NCI-H2081 treated with DMSO at 0.1 percent for 48 hours (cell line): Measurements from ENCODE around the gene TUBA4B.
A peak's percentile ranks its signal among the peaks of the same experiment; 100 is the strongest.
"Not testable (repeated sequence)": the region's sequence is repeated elsewhere in the genome, so short reads cannot be mapped to it uniquely, and the experiment has no call there.

ENCODE experiments used
- DNase-seq: peaks from one replicate; lab custom pipeline; 2025; lab: John Stamatoyannopoulos, UW

Gene TUBA4B

GRCh38 chr2:219291910-219292490 is 39.0 kb downstream of the TUBA4B start:
- no peak for DNase-seq

DNA sequence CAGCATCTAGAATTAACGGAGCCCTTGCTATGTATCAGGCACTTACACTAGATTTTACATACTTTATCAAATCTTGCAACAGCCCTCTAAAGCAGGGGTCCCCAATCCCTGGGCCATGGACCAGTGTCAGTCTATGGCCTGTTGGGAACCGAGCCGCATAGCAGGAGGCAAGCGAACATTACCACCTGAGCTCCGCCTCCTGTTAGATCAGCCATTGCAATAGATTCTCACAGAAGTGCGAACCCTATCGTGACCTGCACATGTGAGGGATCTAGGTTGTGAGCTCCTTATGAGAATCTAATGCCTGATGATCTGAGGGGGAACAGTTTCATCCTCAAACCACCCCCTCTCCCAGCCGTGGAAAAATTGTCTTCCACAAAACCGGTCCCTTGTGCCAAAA is 39.6 kb downstream of the TUBA4B start:
- no peak for DNase-seq

DNA sequence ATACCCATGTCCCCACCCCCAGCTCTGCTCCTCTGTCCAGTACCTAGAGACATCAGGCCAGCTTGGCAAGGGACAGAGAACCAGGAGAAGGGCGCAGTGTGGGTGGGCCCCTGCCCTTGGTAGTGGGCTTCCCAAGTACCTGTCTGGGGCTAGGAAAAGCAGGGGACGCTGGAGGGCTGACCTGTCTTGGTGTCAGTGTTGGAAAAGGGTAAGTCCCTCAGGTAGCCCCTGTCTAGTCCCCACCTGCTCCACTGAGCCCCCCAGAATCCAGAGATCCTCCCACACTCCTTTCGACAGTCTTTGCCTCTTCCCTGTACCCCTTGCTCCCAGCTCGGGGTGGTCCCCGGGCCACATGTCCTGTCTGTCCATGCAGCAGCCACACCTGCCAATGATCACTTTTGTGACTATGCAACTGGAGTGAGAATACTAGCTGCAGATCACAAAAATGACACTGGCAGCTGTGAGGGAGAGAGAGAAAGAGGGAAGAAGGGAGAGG is 40.7 kb downstream of the TUBA4B start:
- no peak for DNase-seq

DNA sequence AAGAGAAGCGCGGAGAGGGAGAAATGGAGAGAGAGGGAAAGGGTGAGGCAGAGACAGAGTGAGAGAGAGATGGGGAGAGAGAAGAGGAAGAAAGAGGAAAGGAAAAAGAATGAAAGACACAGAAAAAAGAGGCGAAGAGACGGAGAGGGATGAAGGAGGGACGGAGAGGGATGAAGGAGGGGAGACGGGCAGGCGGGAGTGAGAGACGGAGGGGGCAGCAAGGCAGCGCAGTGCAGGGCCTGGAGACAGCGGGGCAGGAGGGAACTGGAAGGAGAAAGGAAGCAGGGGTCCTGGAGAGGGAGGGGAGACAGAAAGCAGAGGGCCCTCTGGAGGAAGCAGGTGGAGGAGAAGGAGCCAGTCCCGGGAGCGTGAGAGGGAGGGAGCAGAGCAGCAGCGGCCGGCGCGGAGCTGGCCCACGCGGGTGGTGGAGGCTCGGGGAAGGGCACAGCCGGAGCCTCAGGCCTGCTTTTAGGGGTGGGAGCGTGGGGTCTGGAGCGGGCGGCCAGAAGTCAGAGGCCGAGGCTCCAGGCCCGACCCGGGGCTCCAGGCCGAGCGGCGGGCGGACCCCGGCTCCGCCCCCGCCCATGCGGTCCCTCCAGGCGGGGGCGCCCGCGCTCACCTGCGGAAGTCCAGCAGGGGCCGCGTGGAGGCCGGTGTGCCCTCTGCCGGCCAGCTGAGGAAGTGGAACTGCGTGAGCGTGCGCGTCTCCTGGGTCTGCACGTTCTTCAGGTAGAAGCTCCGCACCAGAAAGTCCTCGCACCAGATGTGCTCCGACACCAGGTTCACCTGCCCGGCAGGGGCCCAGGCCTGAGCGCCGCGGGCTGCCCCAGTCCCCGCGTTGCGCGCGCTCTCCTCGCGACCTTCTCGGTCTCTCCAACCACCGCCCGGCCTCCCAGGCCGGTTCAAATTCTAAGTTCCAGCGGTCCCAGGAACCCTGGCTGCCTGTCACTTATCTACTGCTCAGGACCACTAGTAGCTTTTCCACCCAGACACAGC is 41.6 kb downstream of the TUBA4B start:
- peak; percentile 3 for DNase-seq

DNA sequence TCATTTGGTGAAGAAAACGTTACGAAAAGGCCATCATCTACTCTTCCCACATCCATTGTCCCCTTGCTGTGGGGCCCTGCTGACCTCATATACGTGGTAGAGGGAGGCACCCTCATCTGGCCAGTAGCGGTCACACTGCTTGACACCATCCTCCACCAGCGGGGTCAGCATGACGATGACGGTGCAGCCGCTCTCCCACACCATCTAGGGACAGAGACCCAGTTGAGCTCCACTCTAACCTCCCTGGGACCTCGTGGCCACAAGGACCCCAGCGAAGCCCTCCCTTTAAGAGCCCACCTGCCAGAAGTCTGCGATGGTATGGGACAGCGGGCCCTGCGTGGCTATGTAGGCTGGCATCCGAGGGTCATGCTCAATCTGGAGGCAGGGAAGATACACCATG is 43.1 kb downstream of the TUBA4B start:
- DNase-seq: no peak

- DNase-seq: no peak
These were observed 43.8 kb downstream of the TUBA4B start for GRCh38 chr2:219296631-219297391.

DNA sequence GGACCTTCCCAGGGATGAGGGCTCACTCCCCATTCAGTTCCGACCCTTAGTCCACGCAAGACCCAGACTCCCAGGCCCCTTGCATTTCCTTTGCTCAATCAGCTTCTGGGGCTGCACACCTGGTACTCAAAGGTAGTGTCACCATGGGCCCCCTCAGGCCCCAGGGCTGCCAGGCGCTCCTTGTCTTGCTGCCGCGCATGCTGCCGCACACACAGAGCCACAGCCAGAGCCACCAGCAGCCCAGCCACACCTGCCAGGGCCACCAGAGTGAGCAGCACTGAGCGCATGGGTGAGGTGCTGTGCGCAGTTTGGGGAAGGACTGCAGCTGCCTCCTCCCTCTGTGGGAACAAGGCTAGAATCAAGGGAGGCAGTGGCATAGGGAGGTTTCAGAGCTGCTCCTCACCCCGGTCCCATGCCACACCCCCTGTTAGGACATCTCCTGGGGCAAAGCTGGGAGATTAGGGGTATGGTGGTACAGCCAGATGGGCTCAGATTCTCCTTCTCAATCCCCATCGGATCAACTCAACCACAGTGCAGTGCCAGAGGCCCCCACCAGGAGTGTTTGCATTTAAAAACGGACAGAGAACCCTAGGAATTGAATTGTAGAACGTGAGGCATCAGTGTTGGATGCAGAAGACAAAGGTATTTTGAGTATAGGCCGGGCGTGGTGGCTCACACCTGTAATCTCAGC is 44.9 kb downstream of the TUBA4B start:
- no peak for DNase-seq

- peak; percentile 8 for DNase-seq
These were observed 45.8 kb downstream of the TUBA4B start for GRCh38 chr2:219298759-219299371.

GRCh38 chr2:219299372-219299760 is 46.3 kb downstream of the TUBA4B start:
- no peak for DNase-seq

- DNase-seq: no peak
These were observed 47.0 kb downstream of the TUBA4B start for GRCh38 chr2:219300022-219300421.

GRCh38 chr2:219302412-219302968 is 49.4 kb downstream of the TUBA4B start:
- DNase-seq: no peak

GRCh38 chr2:219304223-219304622 is 51.2 kb downstream of the TUBA4B start:
- no peak for DNase-seq

DNA sequence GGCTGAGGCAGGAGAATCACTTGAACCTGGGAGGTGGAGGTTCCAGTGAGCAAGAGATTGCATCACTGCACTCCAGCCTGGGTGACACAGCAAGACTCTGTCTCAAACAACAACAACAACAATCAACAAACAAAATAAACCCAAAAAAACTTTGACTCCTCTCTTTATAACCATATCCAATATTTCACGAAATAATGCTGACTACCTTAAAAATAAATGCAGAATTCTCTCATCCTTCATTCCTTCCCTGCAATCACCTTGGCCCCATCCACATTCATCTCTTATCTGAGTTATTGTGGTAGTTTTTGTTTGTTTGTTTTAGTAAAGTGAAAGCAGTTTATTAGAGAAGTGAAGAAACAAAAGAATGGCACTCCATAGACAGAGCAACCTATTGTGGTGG is 53.0 kb downstream of the TUBA4B start:
- no peak for DNase-seq

- DNase-seq: no peak
These were observed 55.4 kb downstream of the TUBA4B start for GRCh38 chr2:219308142-219309101.

DNA sequence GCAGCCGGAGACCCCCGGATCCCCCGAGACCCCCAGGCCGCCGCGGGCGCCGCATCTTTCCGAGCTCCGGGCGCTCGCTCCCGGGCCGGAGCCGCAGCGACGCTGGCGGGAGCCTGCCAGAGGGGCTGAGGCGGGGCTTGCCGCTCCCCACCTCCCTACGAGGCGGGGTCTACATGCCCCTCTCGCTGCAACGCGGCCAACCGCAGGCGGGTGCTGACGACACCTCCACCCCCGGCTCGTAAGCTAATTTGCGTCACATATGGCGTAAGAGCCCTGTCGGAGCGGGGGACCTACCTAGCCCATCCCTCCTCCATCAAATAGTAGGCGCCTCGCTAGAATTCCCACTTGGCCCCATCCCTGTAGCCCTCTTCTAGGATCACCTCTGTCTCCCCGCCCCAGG is 56.2 kb downstream of the TUBA4B start, which contains the start of gene PTPRN:
TSS of gene PTPRN (minus strand) at position 124 of the 400 bp plus-strand sequence. CDS start at position 55, 69 bp downstream.
- DNase-seq: no peak

- not testable (repeated sequence) for DNase-seq
These were observed 59.7 kb downstream of the TUBA4B start for GRCh38 chr2:219312683-219313263.

- DNase-seq: no peak
These were observed 61.9 kb downstream of the TUBA4B start for GRCh38 chr2:219314804-219315468.
